Right lobe of liver (tissue), 5 donors: Measurements from ENCODE around the gene CNBD2. TPM values are rescaled to one million over a fixed set of nuclear protein-coding genes. Genes with fewer than 3 reads are reported as not detected.

Source experiments
- small RNA-seq, 2 experiments: library from RNA; depleted of rRNA; stranded (forward); fragments of <200 nt; gene quantifications; one replicate each; pipeline ENCODE3, GENCODE V24; 2016
- total RNA-seq, 6 experiments: library from RNA; depleted of rRNA in 2 of 6; stranded (reverse); fragments of >200 nt in 2 of 6; fragmentation: NEBNext Ultra II Directional in 3 of 6; extraction: Animal tissue kit (Norgen Biotek cat#: 25700) in 3 of 6; gene quantifications; one replicate each; pipeline versions ENCODE4 v1.1.0 to v1.2.4, GENCODE V29; 2016 to 2023
- donor health status: DM: no; HTN: no; CAD: no.
- donor health status: DM: no; HTN: no; CAD: no.
- donor health status: DM: no; HTN: yes; CAD: no.
- donor health status: DM: no; HTN: yes; CAD: no.

The CNBD2 gene
- total RNA-seq, 6 experiments from 2014 or later = 1.6 to 2.2 (median 1.9) TPM

Small RNA genes lying within 50 kb of the gene (small RNA-seq; reads per million reads assigned to genes)
- 0 reads per million in 2 experiments for gene RNU6-937P

Other genes starting within 250 kb of the CNBD2 start
- 100 to 1,000 TPM in 5 of 6 experiments, 10 to 100 TPM in 1; 86.4 to 166 (median 120) TPM for gene RBM39, start 226.3 kb upstream of the CNBD2 start, total RNA-seq
- 10 to 100 TPM in 5 of 6 experiments, 1 to 10 TPM in 1; 9.3 to 16.7 (median 14.5) TPM for gene PHF20, start 196.6 kb upstream of the CNBD2 start, total RNA-seq
- 100 to 1,000 TPM in 2 of 6 experiments, 10 to 100 TPM in 4; 35.5 to 106 (median 43.8) TPM for gene SCAND1, start 14.1 kb upstream of the CNBD2 start, total RNA-seq
- 10 to 100 TPM in 1 of 6 experiments, 1 to 10 TPM in 5; 3.1 to 13.2 (median 5.3) TPM for gene EPB41L1, start 186.2 kb downstream of the CNBD2 start, total RNA-seq